GM18499 (cell line): ENCODE measurements around the gene ADAMTS9.
"Not testable (repeated sequence)": the region's sequence is repeated elsewhere in the genome, so short reads cannot be mapped to it uniquely, and the experiment has no call there.

Source experiments
- ATAC-seq: cut with Tn5 transposase; IDR thresholded peaks from one replicate; pipeline ENCODE4 v1.9.1; 2021; ENCODE audit warnings: moderate number of reproducible peaks; ENCODE audit not compliant: insufficient read depth, unreplicated experiment

The ADAMTS9 gene

DNA sequence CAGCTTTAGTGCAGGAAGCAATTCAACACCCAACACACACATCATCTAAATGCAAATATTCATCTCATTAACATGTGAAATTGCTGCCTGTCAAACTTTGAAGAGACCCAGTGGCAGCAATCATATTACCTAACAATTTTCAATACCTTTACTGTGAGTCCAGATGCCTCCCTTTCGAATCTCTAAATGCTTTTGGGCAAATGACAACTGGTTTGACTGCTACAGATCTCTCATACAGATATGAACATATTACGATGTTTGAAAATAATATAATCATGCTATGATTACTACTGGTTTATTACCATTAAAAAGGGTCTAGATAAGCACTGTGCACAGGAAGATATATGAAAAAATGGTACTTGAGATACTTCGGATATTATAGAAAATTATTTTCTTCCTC, 137.9 kb downstream of the ADAMTS9 start:
- ATAC-seq, result no peak

DNA sequence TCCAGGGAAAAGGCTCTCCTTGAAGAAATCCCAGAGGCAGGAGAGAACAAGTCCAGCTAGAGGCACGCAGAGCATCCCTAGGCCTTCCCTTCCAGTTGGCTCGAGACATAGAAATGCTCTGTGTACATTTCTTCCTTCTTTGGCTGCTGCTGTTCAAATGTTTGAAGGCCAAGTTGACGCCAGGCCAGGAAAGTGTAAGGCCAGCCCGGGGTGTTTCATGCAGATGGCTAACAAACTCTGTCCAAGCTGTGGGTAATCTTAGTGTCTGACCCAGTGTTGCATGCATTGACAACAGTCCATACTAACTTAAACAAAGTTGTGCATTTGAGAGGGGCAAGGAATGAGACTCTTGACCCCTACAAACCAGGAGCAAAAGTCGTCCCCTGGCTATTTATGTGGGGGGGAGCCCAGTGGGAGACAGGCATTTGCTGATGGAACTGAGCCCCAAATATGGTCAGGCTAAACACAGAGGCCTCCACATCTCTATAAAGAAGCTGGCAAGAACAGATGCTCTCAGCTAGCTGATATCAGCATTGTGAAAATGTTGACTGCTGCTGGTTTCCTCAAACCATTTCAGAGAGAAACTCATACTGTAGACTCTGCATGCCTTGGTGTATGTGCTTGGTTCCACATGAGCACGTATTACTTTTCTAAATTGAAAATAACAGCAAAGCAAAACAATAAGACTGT, 139.5 kb downstream of the ADAMTS9 start:
- ATAC-seq, result no peak

- no peak for ATAC-seq
These were observed 140.9 kb downstream of the ADAMTS9 start for GRCh38 chr3:64546856-64547255.

GRCh38 chr3:64545239-64545638, 142.6 kb downstream of the ADAMTS9 start:
- not testable (repeated sequence) for ATAC-seq

- no peak for ATAC-seq
These were observed 146.0 kb downstream of the ADAMTS9 start for GRCh38 chr3:64541803-64542202.

GRCh38 chr3:64539451-64540196, 148.2 kb downstream of the ADAMTS9 start:
- ATAC-seq, result no peak

GRCh38 chr3:64536166-64536565, 151.6 kb downstream of the ADAMTS9 start:
- ATAC-seq, result no peak

GRCh38 chr3:64533617-64534317, 154.0 kb downstream of the ADAMTS9 start:
- ATAC-seq, result peak; percentile 90

DNA sequence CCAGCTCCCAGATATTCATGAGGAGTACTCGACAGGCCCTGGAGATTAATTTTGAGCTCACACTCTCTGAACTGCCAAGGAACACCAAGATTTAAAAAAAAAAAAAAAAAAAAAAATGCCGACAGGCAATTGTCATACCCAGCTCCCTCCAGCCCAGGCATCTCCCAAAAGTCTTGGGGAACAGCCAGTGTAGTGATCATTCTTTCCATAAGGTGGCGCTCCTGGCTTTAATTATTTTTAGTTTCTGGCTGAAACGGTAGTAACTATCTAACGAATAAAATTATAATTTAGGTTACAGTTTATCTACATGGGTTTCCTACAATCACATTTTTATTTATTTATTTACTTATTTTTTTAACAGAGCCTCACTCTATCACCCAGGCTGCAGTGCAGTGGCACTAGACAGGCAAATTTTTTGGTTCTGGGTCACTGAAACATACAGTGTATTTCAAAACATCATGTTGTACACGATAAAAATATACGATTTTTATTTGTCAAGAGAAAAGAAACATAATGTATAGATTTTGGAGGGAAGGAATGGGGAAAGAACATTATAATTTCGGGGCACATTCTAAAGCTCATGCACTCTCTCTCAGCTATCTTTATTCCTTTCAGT, 157.3 kb downstream of the ADAMTS9 start:
- ATAC-seq, result no peak

DNA sequence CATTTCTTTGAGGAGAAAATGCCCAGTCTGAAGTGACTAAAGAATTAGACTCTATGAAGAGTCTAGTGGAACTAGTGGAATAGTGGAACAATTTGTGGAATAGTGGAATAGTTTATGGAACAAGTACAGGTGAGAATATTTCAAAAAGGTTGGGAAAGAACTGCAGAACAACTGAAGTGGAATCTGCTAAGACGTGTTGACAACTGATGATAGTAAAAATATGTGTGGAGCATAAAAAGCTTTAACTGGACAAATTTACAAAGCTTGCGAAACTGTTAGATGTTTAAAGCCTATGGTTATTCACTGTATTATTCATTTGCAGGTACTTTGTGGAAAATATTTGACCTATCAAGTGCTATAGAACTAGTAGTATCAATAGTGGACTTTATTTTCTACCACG, 164.5 kb downstream of the ADAMTS9 start:
- ATAC-seq, result no peak

- no peak for ATAC-seq
These were observed 167.5 kb downstream of the ADAMTS9 start for GRCh38 chr3:64520334-64520733.

DNA sequence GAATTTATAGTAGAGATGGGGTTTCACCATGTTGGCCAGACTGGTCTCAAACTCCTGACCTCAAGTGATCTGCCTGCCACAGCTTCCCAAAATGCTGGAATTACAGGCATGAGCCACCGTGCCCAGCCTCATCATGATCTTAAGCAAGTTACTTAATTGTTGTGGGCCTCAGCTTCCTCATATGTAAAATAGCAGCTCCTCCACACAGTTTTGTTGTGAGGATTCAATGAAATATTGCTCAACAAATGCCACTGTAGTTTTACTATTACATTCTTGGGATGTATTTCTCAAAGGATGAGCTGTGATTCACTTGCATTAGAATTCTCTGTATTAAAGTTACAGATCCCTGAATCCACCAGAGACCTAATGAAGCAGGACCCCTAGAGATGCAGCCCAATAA, 168.8 kb downstream of the ADAMTS9 start:
- no peak for ATAC-seq

GRCh38 chr3:64518496-64518895, 169.3 kb downstream of the ADAMTS9 start:
- ATAC-seq, result no peak

DNA sequence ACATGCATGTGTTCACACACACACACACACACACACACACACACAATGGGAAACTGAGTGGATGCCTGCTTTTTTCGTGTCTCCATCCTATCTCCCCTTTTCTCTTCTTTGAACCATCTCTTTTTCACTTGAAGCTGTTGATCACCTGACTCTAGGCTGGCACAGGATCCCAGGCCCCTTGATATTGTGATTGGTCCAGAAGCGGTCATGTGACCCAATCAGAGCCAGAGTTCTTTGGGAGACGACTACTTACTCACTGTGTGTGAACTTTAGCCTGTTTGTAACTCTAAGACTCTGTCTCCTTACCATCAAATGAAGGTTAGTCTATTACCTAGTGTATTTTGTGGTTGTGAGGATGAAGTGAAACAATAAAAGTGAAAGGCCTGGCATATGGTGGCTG, 172.9 kb downstream of the ADAMTS9 start:
- no peak for ATAC-seq

GRCh38 chr3:64509206-64509605, 178.6 kb downstream of the ADAMTS9 start:
- no peak for ATAC-seq

DNA sequence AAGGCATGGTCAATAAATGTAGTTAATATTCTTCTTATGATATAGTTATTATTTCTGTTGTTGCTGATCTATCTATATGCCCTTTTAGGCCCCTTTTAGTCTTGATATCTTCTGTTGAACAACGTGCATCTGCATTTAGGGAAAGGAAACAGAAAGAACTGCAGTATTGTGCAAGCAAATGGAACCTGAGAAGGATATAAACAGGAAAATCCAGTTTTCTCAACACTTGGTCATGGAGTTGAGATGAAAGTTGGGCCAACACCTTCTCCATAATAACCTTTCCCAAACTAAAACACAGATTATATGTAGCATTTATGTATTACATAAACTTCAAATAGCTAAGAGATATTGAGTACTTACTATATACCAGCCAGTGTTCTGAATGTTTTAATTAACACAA, 179.7 kb downstream of the ADAMTS9 start:
- no peak for ATAC-seq

- no peak for ATAC-seq
These were observed 181.5 kb downstream of the ADAMTS9 start for GRCh38 chr3:64506255-64506654.

DNA sequence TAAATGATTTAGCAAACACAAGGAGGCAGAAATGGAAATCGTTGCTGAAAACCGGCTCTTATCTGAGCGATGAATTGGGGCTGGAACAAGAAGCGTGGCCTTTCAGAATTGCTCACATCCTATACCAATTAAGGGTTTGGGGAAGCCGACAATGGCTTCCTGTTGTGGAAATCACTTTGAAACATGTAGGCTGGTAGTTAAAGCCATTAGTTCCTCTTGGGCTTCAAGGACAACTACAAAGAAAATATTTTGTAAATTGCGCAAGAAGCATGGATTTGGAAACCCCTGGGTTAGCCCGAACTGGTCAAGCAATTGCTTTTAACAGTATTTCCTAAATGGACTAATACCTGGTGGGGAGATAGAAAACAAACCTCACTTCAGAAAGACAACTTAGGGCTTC, 182.4 kb downstream of the ADAMTS9 start:
- no peak for ATAC-seq

DNA sequence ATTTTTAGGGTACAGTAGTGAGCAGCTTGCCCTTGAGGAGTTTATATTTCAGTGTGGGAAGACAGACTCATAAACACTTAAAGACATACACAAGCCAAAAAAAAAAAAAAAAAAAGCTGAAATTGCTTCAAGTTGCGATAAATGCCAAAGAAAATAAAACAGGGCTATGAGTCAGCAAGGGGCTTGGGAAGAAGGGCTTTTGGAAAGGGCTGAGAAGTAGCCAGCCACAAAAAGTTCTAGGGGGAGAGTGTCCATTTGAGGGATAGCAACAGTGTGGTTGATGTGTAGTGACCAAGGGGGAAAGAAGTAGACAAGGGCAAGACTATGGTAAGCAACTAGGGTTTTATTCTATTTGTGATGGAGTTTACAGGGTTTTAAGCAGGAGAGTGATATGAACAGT, 185.5 kb downstream of the ADAMTS9 start:
- ATAC-seq, result no peak

- ATAC-seq, result no peak
These were observed 186.4 kb downstream of the ADAMTS9 start for GRCh38 chr3:64501298-64501906.
